ENCODE measurements around the gene STT3B.

Gene STT3B

DNA sequence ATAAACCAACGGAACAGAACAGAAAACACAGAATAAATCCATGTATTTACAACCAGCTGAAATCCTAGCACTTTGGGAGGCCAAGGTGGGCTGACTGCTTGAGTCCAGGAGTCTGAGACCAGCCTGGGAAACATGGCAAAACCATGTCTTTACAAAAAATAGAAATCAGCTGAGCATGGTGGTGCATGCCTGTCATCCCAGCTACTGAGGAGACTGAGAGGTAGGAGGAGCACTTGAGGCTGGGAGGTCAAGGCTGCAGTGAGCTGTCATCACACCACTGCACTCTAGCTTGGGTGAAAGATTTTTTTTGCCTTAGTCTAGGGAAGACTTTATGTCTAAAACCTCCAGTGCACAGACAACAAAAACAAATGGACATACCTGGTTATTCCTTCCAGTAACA, 120.7 kb downstream of the STT3B start:
- H3K4me3 ChIP-seq (ENCODE audit: low read depth, low read length): no peak overlapping the region
- TF ChIP-seq, protein P1, sequence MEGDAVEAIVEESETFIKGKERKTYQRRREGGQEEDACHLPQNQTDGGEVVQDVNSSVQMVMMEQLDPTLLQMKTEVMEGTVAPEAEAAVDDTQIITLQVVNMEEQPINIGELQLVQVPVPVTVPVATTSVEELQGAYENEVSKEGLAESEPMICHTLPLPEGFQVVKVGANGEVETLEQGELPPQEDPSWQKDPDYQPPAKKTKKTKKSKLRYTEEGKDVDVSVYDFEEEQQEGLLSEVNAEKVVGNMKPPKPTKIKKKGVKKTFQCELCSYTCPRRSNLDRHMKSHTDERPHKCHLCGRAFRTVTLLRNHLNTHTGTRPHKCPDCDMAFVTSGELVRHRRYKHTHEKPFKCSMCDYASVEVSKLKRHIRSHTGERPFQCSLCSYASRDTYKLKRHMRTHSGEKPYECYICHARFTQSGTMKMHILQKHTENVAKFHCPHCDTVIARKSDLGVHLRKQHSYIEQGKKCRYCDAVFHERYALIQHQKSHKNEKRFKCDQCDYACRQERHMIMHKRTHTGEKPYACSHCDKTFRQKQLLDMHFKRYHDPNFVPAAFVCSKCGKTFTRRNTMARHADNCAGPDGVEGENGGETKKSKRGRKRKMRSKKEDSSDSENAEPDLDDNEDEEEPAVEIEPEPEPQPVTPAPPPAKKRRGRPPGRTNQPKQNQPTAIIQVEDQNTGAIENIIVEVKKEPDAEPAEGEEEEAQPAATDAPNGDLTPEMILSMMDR (IDR thresholded peaks at IDR 0.05; ENCODE audit: low read depth, low read length): no peak
- no peak for DNase-seq
- H3K27me3 ChIP-seq (ENCODE audit: insufficient read depth, low read depth, severe bottlenecking): no peaks in the 10 kb centered on the region
- H3K36me3 ChIP-seq: no peaks in the 10 kb centered on the region
- H3K9me3 ChIP-seq (ENCODE audit: severe bottlenecking): peaks cover 10% of the 10 kb centered on the region
- no peak overlapping the region for H3K27ac ChIP-seq

- Histone ChIP-seq H3K27ac (no peak overlapping the region), H3K4me3 (ENCODE audit: low read depth, low read length) (no peak overlapping the region), H3K36me3 (no peaks in the 10 kb centered on the region), H3K27me3 (ENCODE audit: insufficient read depth, low read depth, severe bottlenecking) (no peaks in the 10 kb centered on the region), H3K9me3 (ENCODE audit: severe bottlenecking) (peaks cover 3% of the 10 kb centered on the region)
- TF ChIP-seq, protein P1 (IDR thresholded peaks at IDR 0.05; ENCODE audit: low read depth, low read length): no peak
- no peak for DNase-seq
Measured at GRCh38 chr3:31654998-31655397, 122.3 kb downstream of the STT3B start.

- no peak for DNase-seq
- H3K27me3 ChIP-seq (ENCODE audit: insufficient read depth, low read depth, severe bottlenecking): no peaks in the 10 kb centered on the region
- H3K4me3 ChIP-seq (ENCODE audit: low read depth, low read length): no peak overlapping the region
- no peaks in the 10 kb centered on the region for H3K36me3 ChIP-seq
- no peak overlapping the region for H3K27ac ChIP-seq
- TF ChIP-seq, protein P1 (IDR thresholded peaks at IDR 0.05; ENCODE audit: low read depth, low read length): no peak
- no peaks in the 10 kb centered on the region for H3K9me3 ChIP-seq (ENCODE audit: severe bottlenecking)
Measured at GRCh38 chr3:31659246-31659645, 126.5 kb downstream of the STT3B start.

GRCh38 chr3:31661286-31661685, 128.6 kb downstream of the STT3B start:
- H3K27me3 ChIP-seq (ENCODE audit: insufficient read depth, low read depth, severe bottlenecking): no peaks in the 10 kb centered on the region
- H3K36me3 ChIP-seq: no peaks in the 10 kb centered on the region
- H3K9me3 ChIP-seq (ENCODE audit: severe bottlenecking): no peaks in the 10 kb centered on the region
- TF ChIP-seq, protein P1 (IDR thresholded peaks at IDR 0.05; ENCODE audit: low read depth, low read length): no peak
- DNase-seq: no peak
- no peak overlapping the region for H3K27ac ChIP-seq
- H3K4me3 ChIP-seq (ENCODE audit: low read depth, low read length): no peak overlapping the region

GRCh38 chr3:31661993-31662670, 129.4 kb downstream of the STT3B start:
- no peak for DNase-seq
- no peaks in the 10 kb centered on the region for H3K9me3 ChIP-seq (ENCODE audit: severe bottlenecking)
- no peak overlapping the region for H3K4me3 ChIP-seq (ENCODE audit: low read depth, low read length)
- TF ChIP-seq, protein P1 (IDR thresholded peaks at IDR 0.05; ENCODE audit: low read depth, low read length): no peak
- H3K27ac ChIP-seq: no peak overlapping the region
- no peaks in the 10 kb centered on the region for H3K27me3 ChIP-seq (ENCODE audit: insufficient read depth, low read depth, severe bottlenecking)
- no peaks in the 10 kb centered on the region for H3K36me3 ChIP-seq

- Histone ChIP-seq H3K9me3 (ENCODE audit: severe bottlenecking) (no peaks in the 10 kb centered on the region), H3K4me3 (ENCODE audit: low read depth, low read length) (no peak overlapping the region), H3K27me3 (ENCODE audit: insufficient read depth, low read depth, severe bottlenecking) (no peaks in the 10 kb centered on the region), H3K36me3 (no peaks in the 10 kb centered on the region), H3K27ac (no peak overlapping the region)
- TF ChIP-seq, protein P1 (IDR thresholded peaks at IDR 0.05; ENCODE audit: low read depth, low read length): no peak
- no peak for DNase-seq
Measured at GRCh38 chr3:31664031-31664430, 131.3 kb downstream of the STT3B start.
